HepG2 (cell line): ENCODE results near the gene DENND1C. TPM values are rescaled to one million over a fixed set of nuclear protein-coding genes. Genes with fewer than 3 reads are reported as not detected.
A peak's percentile ranks its signal among the peaks of the same experiment; 100 is the strongest.

ENCODE experiments used
- ATF7-NPFF ChIP-seq: sonication (generic); formaldehyde crosslinking; IDR thresholded peaks from 2 replicates; pipeline ENCODE4 v1.8.1; 2023; ENCODE audit warnings: mild to moderate bottlenecking, low read depth, missing genetic modification reagents, moderate library complexity
- BRCA1 ChIP-seq: sonication (generic); formaldehyde crosslinking; IDR thresholded peaks from 2 replicates; pipeline ENCODE4 v1.4.0; 2020; ENCODE audit warnings: missing genetic modification reagents
- CREM ChIP-seq, 2 experiments: sonication (generic) in 1 of 2; formaldehyde crosslinking in 1 of 2; IDR thresholded peaks; 2 replicates each; pipeline versions ENCODE4 v1.4.0 to v1.6.1; 2016 to 2020; ENCODE audit warnings: antibody characterized with exemption in 1 of 2, mild to moderate bottlenecking in 1 of 2, missing genetic modification reagents in 1 of 2
- GZF1 ChIP-seq: sonication (generic); formaldehyde crosslinking; IDR thresholded peaks from 2 replicates; pipeline ENCODE4 v1.5.1; 2020; ENCODE audit warnings: mild to moderate bottlenecking, missing genetic modification reagents
- HMG20B ChIP-seq: conservative IDR thresholded peaks from 2 replicates; pipeline ENCODE4 v1.6.1; 2016; ENCODE audit warnings: missing genetic modification reagents, missing compliant biosample characterization
- HOXA5 ChIP-seq: sonication (generic); formaldehyde crosslinking; IDR thresholded peaks from 2 replicates; pipeline ENCODE4 v1.4.0; 2020; ENCODE audit warnings: missing genetic modification reagents
- NFRKB ChIP-seq: fragments of 450-650 bp; IDR thresholded peaks from 2 replicates; pipeline ENCODE4 v1.6.1; 2017
- NR0B2 ChIP-seq: sonication (generic); formaldehyde crosslinking; IDR thresholded peaks from 2 replicates; pipeline ENCODE4 v1.4.0; 2020; ENCODE audit warnings: mild to moderate bottlenecking, missing genetic modification reagents
- NR2C2 ChIP-seq: sonication (generic); formaldehyde crosslinking; IDR thresholded peaks from 2 replicates; pipeline ENCODE4 v1.4.0; 2020; ENCODE audit warnings: missing genetic modification reagents, mild to moderate bottlenecking, moderate library complexity, borderline replicate concordance
- RFXAP ChIP-seq: sonication (generic); formaldehyde crosslinking; IDR thresholded peaks from 2 replicates; pipeline ENCODE4 v1.4.0; 2020; ENCODE audit warnings: missing genetic modification reagents, borderline replicate concordance
- RNF219 ChIP-seq: sonication (generic); formaldehyde crosslinking; IDR thresholded peaks from 2 replicates; pipeline ENCODE4 v1.5.0; 2020; ENCODE audit warnings: mild to moderate bottlenecking, missing genetic modification reagents
- SMAD9 ChIP-seq: sonication (generic); formaldehyde crosslinking; IDR thresholded peaks from 2 replicates; pipeline ENCODE4 v1.5.1; 2020; ENCODE audit warnings: mild to moderate bottlenecking, missing genetic modification reagents
- SYNCRIP ChIP-seq: fragments of 200-400 bp; formaldehyde crosslinking; IDR thresholded peaks from 2 replicates; pipeline ENCODE4 v1.6.1; 2018; ENCODE audit warnings: mild to moderate bottlenecking, low read depth, low read length; ENCODE audit not compliant: insufficient read depth
- ZGPAT ChIP-seq: IDR thresholded peaks from 2 replicates; pipeline ENCODE4 v1.6.1; 2016; ENCODE audit warnings: mild to moderate bottlenecking
- ZNF18 ChIP-seq: sonication (generic); formaldehyde crosslinking; IDR thresholded peaks from 2 replicates; pipeline ENCODE4 v1.8.0; 2022; ENCODE audit warnings: mild to moderate bottlenecking, missing genetic modification reagents; ENCODE audit not compliant: insufficient replicate concordance
- ZNF260 ChIP-seq: sonication (generic); formaldehyde crosslinking; IDR thresholded peaks from 2 replicates; pipeline ENCODE4 v1.4.0; 2020; ENCODE audit warnings: missing genetic modification reagents, low read depth, mild to moderate bottlenecking, borderline replicate concordance
- ZNF264 ChIP-seq: sonication (generic); formaldehyde crosslinking; IDR thresholded peaks from 2 replicates; pipeline ENCODE4 v1.4.0; 2020; ENCODE audit warnings: missing genetic modification reagents
- ZNF280D ChIP-seq: sonication (generic); formaldehyde crosslinking; IDR thresholded peaks from 2 replicates; pipeline ENCODE4 v1.5.1; 2020; ENCODE audit warnings: mild to moderate bottlenecking, missing genetic modification reagents
- ZNF564 ChIP-seq: sonication (generic); formaldehyde crosslinking; IDR thresholded peaks from 2 replicates; pipeline ENCODE4 v1.8.1; 2023; ENCODE audit warnings: mild to moderate bottlenecking, missing genetic modification reagents
- ZNF644 ChIP-seq: IDR thresholded peaks from 2 replicates; pipeline ENCODE4 v1.6.1; 2016; ENCODE audit warnings: low read depth
- ZNF816 ChIP-seq: sonication (generic); formaldehyde crosslinking; IDR thresholded peaks from 2 replicates; pipeline ENCODE4 v1.8.0; 2022; ENCODE audit warnings: missing genetic modification reagents, mild to moderate bottlenecking, borderline replicate concordance
- polyA plus RNA-seq, 8 experiments: library from polyadenylated mRNA; depleted of rRNA in 3 of 8; stranded (reverse) in 7 of 8; unstranded in 1 of 8; fragments of >200 nt; fragmentation: Illumina TruSeq in 4 of 8; extraction: Trizol in 4 of 8; gene quantifications; 2 replicates each; pipeline versions ENCODE4 v1.2.1 to v1.2.3, GENCODE V29; 2011 to 2016; ENCODE audit warnings: low read depth in 4 of 8, missing spikeins in 1 of 8, mixed read lengths in 1 of 8; ENCODE audit not compliant: insufficient read depth in 1 of 8
- total RNA-seq, 5 experiments: library from RNA; depleted of rRNA; stranded (reverse); fragments of >200 nt; fragmentation: Illumina TruSeq; extraction: Trizol; gene quantifications; 2 replicates each; pipeline ENCODE4 v1.2.3, GENCODE V29; 2016; ENCODE audit warnings: low read depth in 1 of 5

The DENND1C gene
- total and polyA plus RNA-seq, 2 of the 13 experiments (the other 11 are each of a cell fraction or from before 2014, with no cell fraction given) = 0.04 to 0.73 TPM

- TF ChIP-seq BRCA1 (no peak), ZGPAT (CRISPR knock-in tag) (no peak), NR2C2 (no peak; the same call in 1 of the 2 replicates), SMAD9 (CRISPR knock-in tag) (no peak), HOXA5 (CRISPR knock-in tag) (peak; percentile 57; the same call in 1 of the 2 replicates), SYNCRIP (no peak), GZF1 (no peak), NFRKB (no peak), ATF7-NPFF (no peak), ZNF260 (CRISPR knock-in tag) (no peak), CREM (IDR thresholded peaks at IDR 0.05) (no peak), CREM (CRISPR knock-in tag; IDR thresholded peaks at IDR 0.05) (no peak), ZNF280D (CRISPR knock-in tag) (no peak), HMG20B (CRISPR knock-in tag) (no peak), RNF219 (no peak), ZNF18 (CRISPR knock-in tag) (no peak), RFXAP (CRISPR knock-in tag) (peak; percentile 91), ZNF564 (CRISPR knock-in tag) (0 out of 2 replicates have a peak, but pooled peaks have one; percentile 38), NR0B2 (CRISPR knock-in tag) (no peak), ZNF816 (no peak), ZNF644 (CRISPR knock-in tag) (no peak), ZNF264 (no peak)
Observed at GRCh38 chr19:6424195-6424938, 57.2 kb downstream of the DENND1C start, which contains the start of gene KHSRP (continued).
